Nephron progenitor cell (in vitro differentiated cells): ENCODE measurements around the gene RNASEH1.
"Not testable (repeated sequence)": the region's sequence is repeated elsewhere in the genome, so short reads cannot be mapped to it uniquely, and the experiment has no call there.

ENCODE experiments used
- DNase-seq: peaks from one replicate; pipeline ENCODE4 v3.0.0; 2021
- H3K27ac Mint-ChIP-seq: 2 replicates; pipeline ENCODE4 v1.8.0; 2021; ENCODE audit warnings: mild to moderate bottlenecking, moderate library complexity, mixed read lengths
- H3K27me3 Mint-ChIP-seq: 2 replicates; pipeline ENCODE4 v1.8.0; 2021; ENCODE audit warnings: mild to moderate bottlenecking, low read depth, mixed read lengths; ENCODE audit not compliant: poor library complexity
- H3K36me3 Mint-ChIP-seq: 2 replicates; pipeline ENCODE4 v1.8.0; 2021; ENCODE audit warnings: low read depth, mixed read lengths
- H3K4me1 Mint-ChIP-seq: 2 replicates; pipeline ENCODE4 v1.8.0; 2021; ENCODE audit warnings: mixed read lengths
- H3K4me3 Mint-ChIP-seq: 2 replicates; pipeline ENCODE4 v1.8.0; 2021; ENCODE audit warnings: mild to moderate bottlenecking, moderate library complexity, mixed read lengths
- H3K9me3 Mint-ChIP-seq: 2 replicates; pipeline ENCODE4 v1.8.0; 2021; ENCODE audit warnings: mild to moderate bottlenecking, moderate library complexity, mixed read lengths
- TF ChIP-seq, protein P1 (sequence below): fragments of 200-600 bp; sonication (generic); IDR thresholded peaks from 2 replicates; pipeline ENCODE4 v1.5.0; 2021; ENCODE audit warnings: antibody characterized with exemption

Gene RNASEH1

DNA sequence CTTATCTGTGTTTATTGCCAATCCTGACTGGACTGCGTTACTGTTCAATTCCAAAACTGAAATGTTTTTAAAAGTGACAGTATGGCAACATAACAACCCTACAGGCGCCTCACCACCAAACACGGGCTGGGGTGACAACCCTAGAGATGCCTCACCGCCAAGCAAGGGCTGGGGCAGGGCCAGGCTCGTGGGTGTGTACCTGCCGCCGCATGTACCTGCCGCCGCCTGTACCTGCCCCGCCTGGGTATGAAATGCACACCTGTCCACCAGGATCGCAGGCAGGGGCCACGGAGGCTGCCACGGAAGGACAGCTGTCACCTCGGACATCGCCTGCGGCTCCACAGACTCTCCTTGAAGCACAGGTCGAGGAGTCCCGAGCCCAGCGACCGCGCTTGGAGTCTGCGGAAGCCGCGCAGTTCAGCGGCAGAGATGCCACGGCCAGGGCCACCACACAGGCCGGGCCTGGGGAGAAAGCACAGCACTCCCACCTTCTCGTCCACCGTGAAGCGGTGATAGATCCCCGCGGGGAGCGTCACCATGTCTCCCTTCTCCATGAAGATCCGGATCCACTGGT is 57.7 kb downstream of the RNASEH1 start:
- Mint-ChIP-seq H3K4me1 (peaks cover 7% of the 10 kb centered on the region), H3K9me3 (no peaks in the 10 kb centered on the region), H3K36me3 (peaks cover 58% of the 10 kb centered on the region)

DNA sequence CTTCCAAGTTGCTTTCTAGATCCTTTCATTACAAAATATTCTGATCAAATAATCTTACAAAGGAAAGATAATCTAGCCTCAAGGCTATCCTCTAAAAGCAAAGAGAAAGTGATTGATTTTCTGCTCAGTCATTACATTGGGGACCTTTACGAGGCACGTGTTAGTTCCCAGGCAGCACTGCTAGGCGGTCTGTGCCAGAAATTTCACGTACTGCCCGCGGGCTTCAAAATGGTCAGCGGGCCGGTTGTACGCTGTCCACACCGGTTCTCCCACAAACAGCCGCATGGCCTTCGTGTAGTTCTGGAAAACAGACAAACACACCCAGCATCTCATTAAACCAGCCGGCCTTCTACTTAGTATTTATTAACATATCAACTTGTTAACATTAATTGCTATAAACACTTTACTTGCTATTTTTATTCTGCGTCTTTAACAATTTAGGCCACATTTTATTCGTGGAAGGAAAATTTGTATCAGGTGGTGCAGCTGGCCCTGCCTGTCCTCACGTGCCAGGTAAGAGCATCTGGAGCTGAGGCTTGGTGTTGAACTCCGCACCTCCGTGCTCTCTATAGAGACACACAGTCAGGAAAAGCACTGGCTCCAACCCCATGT is 59.2 kb downstream of the RNASEH1 start:
- Mint-ChIP-seq H3K27me3 (no peaks in the 10 kb centered on the region), H3K4me1 (peaks cover 5% of the 10 kb centered on the region), H3K27ac (peak overlapping the region; percentile 57), H3K9me3 (no peaks in the 10 kb centered on the region), H3K4me3 (no peak overlapping the region), H3K36me3 (peaks cover 47% of the 10 kb centered on the region)
- DNase-seq = no peak
- TF ChIP-seq, protein P1, sequence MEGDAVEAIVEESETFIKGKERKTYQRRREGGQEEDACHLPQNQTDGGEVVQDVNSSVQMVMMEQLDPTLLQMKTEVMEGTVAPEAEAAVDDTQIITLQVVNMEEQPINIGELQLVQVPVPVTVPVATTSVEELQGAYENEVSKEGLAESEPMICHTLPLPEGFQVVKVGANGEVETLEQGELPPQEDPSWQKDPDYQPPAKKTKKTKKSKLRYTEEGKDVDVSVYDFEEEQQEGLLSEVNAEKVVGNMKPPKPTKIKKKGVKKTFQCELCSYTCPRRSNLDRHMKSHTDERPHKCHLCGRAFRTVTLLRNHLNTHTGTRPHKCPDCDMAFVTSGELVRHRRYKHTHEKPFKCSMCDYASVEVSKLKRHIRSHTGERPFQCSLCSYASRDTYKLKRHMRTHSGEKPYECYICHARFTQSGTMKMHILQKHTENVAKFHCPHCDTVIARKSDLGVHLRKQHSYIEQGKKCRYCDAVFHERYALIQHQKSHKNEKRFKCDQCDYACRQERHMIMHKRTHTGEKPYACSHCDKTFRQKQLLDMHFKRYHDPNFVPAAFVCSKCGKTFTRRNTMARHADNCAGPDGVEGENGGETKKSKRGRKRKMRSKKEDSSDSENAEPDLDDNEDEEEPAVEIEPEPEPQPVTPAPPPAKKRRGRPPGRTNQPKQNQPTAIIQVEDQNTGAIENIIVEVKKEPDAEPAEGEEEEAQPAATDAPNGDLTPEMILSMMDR = no peak

More for the DNA sequence above, 57.7 kb downstream of the RNASEH1 start:
- TF ChIP-seq, protein P1 = no peak
- DNase-seq = no peak
- Mint-ChIP-seq H3K27ac (no peak overlapping the region), H3K27me3 (no peaks in the 10 kb centered on the region), H3K4me3 (no peak overlapping the region)

DNA sequence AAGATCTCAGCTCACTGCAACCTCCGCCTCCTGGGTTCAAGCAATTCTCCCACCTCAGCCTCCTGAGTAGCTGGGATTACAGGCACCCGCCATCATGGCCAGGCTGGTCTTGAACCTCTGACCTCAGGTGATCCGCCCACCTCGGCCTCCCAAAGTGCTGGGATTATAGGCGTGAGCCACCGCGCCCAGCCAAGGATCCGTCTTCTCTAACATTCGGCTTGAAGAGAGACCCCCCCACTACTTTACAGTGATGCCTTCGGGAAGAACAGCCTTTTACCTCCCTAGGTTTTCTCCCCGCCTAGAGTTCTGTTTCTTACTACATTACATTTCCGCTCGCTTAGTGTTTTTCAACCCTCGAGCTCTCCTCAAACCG is 61.4 kb downstream of the RNASEH1 start:
- not testable (repeated sequence) for H3K4me3 Mint-ChIP-seq, H3K9me3 Mint-ChIP-seq, DNase-seq, H3K27me3 Mint-ChIP-seq
- H3K36me3 Mint-ChIP-seq = peaks cover 29% of the 10 kb centered on the region
- H3K27ac Mint-ChIP-seq = peak overlapping the region; percentile 37
- H3K4me1 Mint-ChIP-seq = peaks cover 21% of the 10 kb centered on the region
